ENCODE measurements around the gene PAQR3.

Gene PAQR3

GRCh38 chr4:78949735-78950134 is 10.5 kb upstream of the PAQR3 start:
- no peak overlapping the region for H3K4me3 ChIP-seq (ENCODE audit: low read length)
- no peak for DNase-seq (ENCODE audit: low read depth)
- TF ChIP-seq CTCF (conservative IDR thresholded peaks at IDR 0.05; ENCODE audit: low read depth, low read length) = no peak

- no peak overlapping the region for H3K4me3 ChIP-seq (ENCODE audit: low read length)
- TF ChIP-seq CTCF (conservative IDR thresholded peaks at IDR 0.05; ENCODE audit: low read depth, low read length) = no peak
- no peak for DNase-seq (ENCODE audit: low read depth)
Measured at GRCh38 chr4:78945651-78946179, 6.5 kb upstream of the PAQR3 start.

GRCh38 chr4:78944381-78944780 is 5.1 kb upstream of the PAQR3 start:
- no peak for DNase-seq (ENCODE audit: low read depth)
- no peak for TF ChIP-seq CTCF (conservative IDR thresholded peaks at IDR 0.05; ENCODE audit: low read depth, low read length)
- no peak overlapping the region for H3K4me3 ChIP-seq (ENCODE audit: low read length)

- no peak for TF ChIP-seq CTCF (conservative IDR thresholded peaks at IDR 0.05; ENCODE audit: low read depth, low read length)
- DNase-seq (ENCODE audit: low read depth) = no peak
- no peak overlapping the region for H3K4me3 ChIP-seq (ENCODE audit: low read length)
Measured at GRCh38 chr4:78940752-78941151, 1.5 kb upstream of the PAQR3 start.

GRCh38 chr4:78939667-78940008 is 400 bp upstream of the PAQR3 start:
- H3K4me3 ChIP-seq (ENCODE audit: low read length) = peak overlapping the region; percentile 56
- DNase-seq (ENCODE audit: low read depth) = no peak
- no peak for TF ChIP-seq CTCF (conservative IDR thresholded peaks at IDR 0.05; ENCODE audit: low read depth, low read length)

GRCh38 chr4:78938474-78938867 is 767 bp downstream of the PAQR3 start:
- TF ChIP-seq CTCF (conservative IDR thresholded peaks at IDR 0.05; ENCODE audit: low read depth, low read length) = no peak
- DNase-seq (ENCODE audit: low read depth) = no peak
- H3K4me3 ChIP-seq (ENCODE audit: low read length) = peak overlapping the region; percentile 83

- TF ChIP-seq CTCF (conservative IDR thresholded peaks at IDR 0.05; ENCODE audit: low read depth, low read length) = no peak
- no peak for DNase-seq (ENCODE audit: low read depth)
- no peak overlapping the region for H3K4me3 ChIP-seq (ENCODE audit: low read length)
Measured at GRCh38 chr4:78937837-78938236, 1.4 kb downstream of the PAQR3 start.
